GM23248 (cell line): ENCODE data around the gene PTCH1.

Experiments used
- EZH2 ChIP-seq: fragments of 200-600 bp; sonication (generic); IDR thresholded peaks from 2 replicates; pipeline ENCODE4 v1.6.1; 2018; ENCODE audit warnings: antibody characterized with exemption, mild to moderate bottlenecking; ENCODE audit not compliant: insufficient read depth, poor library complexity, severe bottlenecking
- EZH2phosphoT487 ChIP-seq: fragments of 200-600 bp; sonication (generic); IDR thresholded peaks from 2 replicates; pipeline ENCODE4 v1.6.1; 2018; ENCODE audit warnings: antibody characterized with exemption, moderate library complexity, mild to moderate bottlenecking, low read depth; ENCODE audit not compliant: insufficient read depth

- TF ChIP-seq EZH2 (no peak), EZH2phosphoT487 (no peak)
These were observed 23.4 kb downstream of the PTCH1 start for GRCh38 chr9:95493402-95493801.
